MM.1S (cell line): ENCODE results near the gene DISC1.

ENCODE experiments used
- DNase-seq: peaks from one replicate; pipeline ENCODE4 v3.0.0-alpha.2; 2015
- H2AFZ ChIP-seq: fragments of 300-600 bp; sonication (generic); 2 replicates; pipeline ENCODE4 v1.6.0; 2016; ENCODE audit warnings: antibody characterized with exemption, low read length
- H3F3A ChIP-seq: fragments of 300-600 bp; sonication (generic); 2 replicates; pipeline ENCODE4 v1.6.1; 2016; ENCODE audit warnings: mild to moderate bottlenecking, antibody characterized with exemption, low read length, moderate library complexity, mixed read lengths; ENCODE audit not compliant: insufficient read depth
- H3K27ac ChIP-seq: fragments of 300-600 bp; sonication (generic); 2 replicates; pipeline ENCODE4 v1.5.1; 2016; ENCODE audit warnings: mild to moderate bottlenecking, low read length
- H3K27me3 ChIP-seq: fragments of 300-600 bp; sonication (generic); replicated peaks from 2 replicates; pipeline ENCODE4 v1.6.0; 2016; ENCODE audit warnings: low read length; ENCODE audit not compliant: insufficient read depth
- H3K36me3 ChIP-seq: fragments of 300-600 bp; sonication (generic); replicated peaks from 2 replicates; pipeline ENCODE4 v1.6.1; 2016; ENCODE audit warnings: mild to moderate bottlenecking, low read length, mixed read lengths; ENCODE audit not compliant: insufficient read depth
- H3K4me1 ChIP-seq: fragments of 300-600 bp; sonication (generic); 2 replicates; pipeline ENCODE4 v1.6.1; 2016; ENCODE audit warnings: low read length, mixed read lengths
- H3K4me2 ChIP-seq: fragments of 300-600 bp; sonication (generic); 2 replicates; pipeline ENCODE4 v1.6.0; 2016; ENCODE audit warnings: low read depth, low read length
- H3K4me3 ChIP-seq: fragments of 300-600 bp; sonication (generic); 2 replicates; pipeline ENCODE4 v1.5.1; 2016; ENCODE audit warnings: low read length, mixed read lengths
- H3K79me2 ChIP-seq: fragments of 300-600 bp; sonication (generic); 2 replicates; pipeline ENCODE4 v1.6.1; 2016; ENCODE audit warnings: mixed run types, low read length, mixed read lengths
- H3K9ac ChIP-seq: fragments of 300-600 bp; sonication (generic); 2 replicates; pipeline ENCODE4 v1.6.1; 2016; ENCODE audit warnings: low read length, mixed read lengths
- H3K9me2 ChIP-seq: fragments of 300-600 bp; sonication (generic); replicated peaks from 2 replicates; pipeline ENCODE4 v1.6.1; 2016; ENCODE audit warnings: mild to moderate bottlenecking, low read length, mixed read lengths; ENCODE audit not compliant: insufficient read depth
- H3K9me3 ChIP-seq: fragments of 300-600 bp; sonication (generic); replicated peaks from 2 replicates; pipeline ENCODE4 v1.6.1; 2016; ENCODE audit warnings: mild to moderate bottlenecking, low read length, mixed read lengths; ENCODE audit not compliant: insufficient read depth
- H4K20me1 ChIP-seq: fragments of 300-600 bp; sonication (generic); 2 replicates; pipeline ENCODE4 v1.6.1; 2016; ENCODE audit warnings: mild to moderate bottlenecking, low read length, moderate library complexity, mixed read lengths; ENCODE audit not compliant: insufficient read depth
- CTCF ChIP-seq: fragments of 300-600 bp; sonication (generic); IDR thresholded peaks from 2 replicates; pipeline ENCODE4 v1.5.1; 2016; ENCODE audit warnings: antibody characterized with exemption, low read length, mixed read lengths
- EZH2 ChIP-seq: fragments of 300-600 bp; sonication (generic); optimal IDR thresholded peaks from 2 replicates; pipeline ENCODE3; 2017; ENCODE audit warnings: low read depth, mild to moderate bottlenecking, antibody characterized with exemption, low read length, mixed read lengths
- EZH2phosphoT487 ChIP-seq: fragments of 300-600 bp; sonication (generic); IDR thresholded peaks from 2 replicates; pipeline ENCODE4 v1.6.1; 2018; ENCODE audit warnings: antibody characterized with exemption, low read length

The DISC1 gene

GRCh38 chr1:232049335-232049734 lies 422.7 kb downstream of the DISC1 start:
- no peaks in the 10 kb centered on the region for H3K79me2 ChIP-seq

GRCh38 chr1:232057217-232057895 lies 430.8 kb downstream of the DISC1 start:
- no peaks in the 10 kb centered on the region for H3K79me2 ChIP-seq
- no peak overlapping the region for H3K27ac ChIP-seq
- H3K27me3 ChIP-seq, result no peaks in the 10 kb centered on the region
- no peak for TF ChIP-seq CTCF
- TF ChIP-seq EZH2, result no peak
- no peak for TF ChIP-seq EZH2phosphoT487
- H3K36me3 ChIP-seq, result no peaks in the 10 kb centered on the region
- no peak overlapping the region for H2AFZ ChIP-seq
- no peaks in the 10 kb centered on the region for H3K9me2 ChIP-seq
- H3K4me2 ChIP-seq, result no peak overlapping the region
- no peaks in the 10 kb centered on the region for H3K4me1 ChIP-seq
- no peaks in the 10 kb centered on the region for H3K9me3 ChIP-seq
- no peak overlapping the region for H3K9ac ChIP-seq
- H3F3A ChIP-seq, result no peaks in the 10 kb centered on the region
- no peak for DNase-seq
- H3K4me3 ChIP-seq, result no peak overlapping the region
- no peaks in the 10 kb centered on the region for H4K20me1 ChIP-seq

More at GRCh38 chr1:232049335-232049734, 422.7 kb downstream of the DISC1 start:
- no peaks in the 10 kb centered on the region for H3F3A ChIP-seq
- no peak overlapping the region for H3K27ac ChIP-seq
- no peak overlapping the region for H3K9ac ChIP-seq
- no peaks in the 10 kb centered on the region for H3K9me3 ChIP-seq
- H2AFZ ChIP-seq, result no peak overlapping the region
- no peak overlapping the region for H3K4me2 ChIP-seq
- H3K4me3 ChIP-seq, result no peak overlapping the region
- H3K4me1 ChIP-seq, result no peaks in the 10 kb centered on the region
- H3K9me2 ChIP-seq, result no peaks in the 10 kb centered on the region
- DNase-seq, result no peak
- H3K36me3 ChIP-seq, result no peaks in the 10 kb centered on the region
- H3K27me3 ChIP-seq, result no peaks in the 10 kb centered on the region
- TF ChIP-seq CTCF (no peak), EZH2phosphoT487 (no peak), EZH2 (no peak)
- H4K20me1 ChIP-seq, result no peaks in the 10 kb centered on the region

GRCh38 chr1:232057896-232058274 lies 431.3 kb downstream of the DISC1 start:
- H3K27me3 ChIP-seq, result no peaks in the 10 kb centered on the region
- no peak overlapping the region for H3K4me3 ChIP-seq
- no peak overlapping the region for H2AFZ ChIP-seq
- no peaks in the 10 kb centered on the region for H3K9me3 ChIP-seq
- H3K79me2 ChIP-seq, result no peaks in the 10 kb centered on the region
- H3K4me2 ChIP-seq, result no peak overlapping the region
- no peaks in the 10 kb centered on the region for H3K9me2 ChIP-seq
- H3K4me1 ChIP-seq, result no peaks in the 10 kb centered on the region
- H3F3A ChIP-seq, result no peaks in the 10 kb centered on the region
- no peaks in the 10 kb centered on the region for H4K20me1 ChIP-seq
- H3K9ac ChIP-seq, result no peak overlapping the region
- no peak for DNase-seq
- TF ChIP-seq CTCF (no peak), EZH2 (no peak), EZH2phosphoT487 (no peak)
- no peak overlapping the region for H3K27ac ChIP-seq
- H3K36me3 ChIP-seq, result no peaks in the 10 kb centered on the region
